Astrocyte (in vitro differentiated cells and primary cell): Measurements from ENCODE around the gene KIF21A.

Source experiments
- CTCF ChIP-seq: IDR thresholded peaks from 2 replicates; pipeline ENCODE4 v1.5.1; 2011; ENCODE audit warnings: low read depth, mild to moderate bottlenecking, inconsistent platforms, low read length, moderate library complexity; ENCODE audit not compliant: insufficient read depth
- EZH2 ChIP-seq: IDR thresholded peaks from 2 replicates; pipeline ENCODE4 v1.6.1; 2012; ENCODE audit warnings: mild to moderate bottlenecking, low read length, inconsistent platforms; ENCODE audit not compliant: insufficient read depth

GRCh38 chr12:39443081-39443928, at the start of gene KIF21A:
- TF ChIP-seq CTCF (no peak), EZH2 (no peak)
